Measurements from ENCODE around the gene CHD2.
A peak's percentile ranks its signal among the peaks of the same experiment; 100 is the strongest.
"Not testable (repeated sequence)": the region's sequence is repeated elsewhere in the genome, so short reads cannot be mapped to it uniquely, and the experiment has no call there.

The CHD2 gene

GRCh38 chr15:93030430-93031102, 130.4 kb downstream of the CHD2 start:
- Mint-ChIP-seq H3K4me3 (no peak overlapping the region), H3K4me1 (peaks cover 33% of the 10 kb centered on the region), H3K27me3 (ENCODE audit: low read depth) (no peaks in the 10 kb centered on the region), H3K27ac (peak overlapping the region; percentile 10 to 86 (median 69)), H3K9me3 (no peaks in the 10 kb centered on the region), H3K36me3 (ENCODE audit: low read depth) (peaks cover 22% of the 10 kb centered on the region)
- peak; percentile 89 to 92 (median 91) for TF ChIP-seq CTCF (IDR thresholded peaks at IDR 0.05; ENCODE audit: unreplicated experiment in 3 of 3)

GRCh38 chr15:93031103-93031464, 131.0 kb downstream of the CHD2 start:
- TF ChIP-seq CTCF (IDR thresholded peaks at IDR 0.05; ENCODE audit: unreplicated experiment in 3 of 3) = no peak
- peak overlapping the region in 1 of 3 experiments; percentile 69 for H3K27ac Mint-ChIP-seq
- no peak overlapping the region for H3K4me3 Mint-ChIP-seq
- H3K9me3 Mint-ChIP-seq = no peaks in the 10 kb centered on the region
- peaks cover 37% of the 10 kb centered on the region for H3K4me1 Mint-ChIP-seq
- H3K27me3 Mint-ChIP-seq (ENCODE audit: low read depth) = peaks cover 3% of the 10 kb centered on the region
- H3K36me3 Mint-ChIP-seq (ENCODE audit: low read depth) = peaks cover 17% of the 10 kb centered on the region

GRCh38 chr15:93031557-93032384, 131.6 kb downstream of the CHD2 start:
- Mint-ChIP-seq H3K36me3 (ENCODE audit: low read depth) (peaks cover 11% of the 10 kb centered on the region), H3K4me1 (peaks cover 36% of the 10 kb centered on the region)
- H3K27ac Mint-ChIP-seq; H3K4me3 Mint-ChIP-seq; H3K27me3 Mint-ChIP-seq (ENCODE audit: low read depth); H3K9me3 Mint-ChIP-seq: not testable (repeated sequence)

GRCh38 chr15:93032515-93033206, 132.5 kb downstream of the CHD2 start:
- H3K36me3 Mint-ChIP-seq (ENCODE audit: low read depth); H3K9me3 Mint-ChIP-seq; H3K4me3 Mint-ChIP-seq; H3K27me3 Mint-ChIP-seq (ENCODE audit: low read depth): not testable (repeated sequence)
- Mint-ChIP-seq H3K27ac (peak overlapping the region in 1 of 3 experiments; percentile 16), H3K4me1 (peaks cover 37% of the 10 kb centered on the region)

- Mint-ChIP-seq H3K27me3 (ENCODE audit: low read depth) (peaks cover 9% of the 10 kb centered on the region), H3K27ac (peak overlapping the region in 1 of 3 experiments; percentile 29), H3K4me1 (peaks cover 35% of the 10 kb centered on the region), H3K4me3 (no peak overlapping the region), H3K36me3 (ENCODE audit: low read depth) (peaks cover under 1% of the 10 kb centered on the region), H3K9me3 (no peaks in the 10 kb centered on the region)
- TF ChIP-seq CTCF (IDR thresholded peaks at IDR 0.05; ENCODE audit: unreplicated experiment in 3 of 3) = no peak
Measured at GRCh38 chr15:93033434-93034045, 133.4 kb downstream of the CHD2 start.

GRCh38 chr15:93034512-93034911, 134.4 kb downstream of the CHD2 start:
- Mint-ChIP-seq H3K27ac (peak overlapping the region in 1 of 3 experiments; percentile 2), H3K9me3 (no peaks in the 10 kb centered on the region), H3K36me3 (ENCODE audit: low read depth) (no peaks in the 10 kb centered on the region), H3K4me1 (peaks cover 29% of the 10 kb centered on the region), H3K27me3 (ENCODE audit: low read depth) (peaks cover 9% of the 10 kb centered on the region), H3K4me3 (no peak overlapping the region)
- TF ChIP-seq CTCF (IDR thresholded peaks at IDR 0.05; ENCODE audit: unreplicated experiment in 3 of 3) = no peak
